Sigmoid colon (tissue), 7 donors: ENCODE measurements around the gene ALAS2. TPM values are rescaled to one million over a fixed set of nuclear protein-coding genes. Genes with fewer than 3 reads are reported as not detected.
"Not testable (repeated sequence)": the region's sequence is repeated elsewhere in the genome, so short reads cannot be mapped to it uniquely, and the experiment has no call there.

ENCODE experiments used
- DNase-seq: peaks from one replicate; pipeline ENCODE4 v3.0.0-alpha.2; 2019
- H3K27ac ChIP-seq, 4 donors: fragments of 200-600 bp; sonication (generic); one replicate each; pipeline ENCODE4 v1.5.1; 2016 to 2019; ENCODE audit warnings: mild to moderate bottlenecking in 1 of 4
- H3K27me3 ChIP-seq, 3 donors: fragments of 200-600 bp; sonication (generic); one replicate each; pipeline ENCODE4 v1.5.1; 2019; ENCODE audit warnings: mild to moderate bottlenecking in 1 of 3
- H3K36me3 ChIP-seq, 4 donors: fragments of 200-600 bp; sonication (generic); one replicate each; pipeline ENCODE4 v1.5.1; 2016 to 2019
- H3K4me1 ChIP-seq, 4 donors: fragments of 200-600 bp; sonication (generic); one replicate each; pipeline ENCODE4 v1.5.1; 2017 to 2019
- H3K4me3 ChIP-seq, 4 donors: fragments of 200-600 bp; sonication (generic); one replicate each; pipeline ENCODE4 v1.5.1; 2017 to 2019; ENCODE audit warnings: mild to moderate bottlenecking in 2 of 4, moderate library complexity in 1 of 4
- H3K9me3 ChIP-seq, 4 donors: fragments of 200-600 bp in 3 of 4; sonication (generic) in 3 of 4; one replicate each; pipeline versions ENCODE4 v1.5.1 to v1.6.1; 2013 to 2019
- EP300 ChIP-seq, 4 donors: sonication (generic); formaldehyde crosslinking; IDR thresholded peaks; one replicate each; pipeline ENCODE4 v1.6.1; 2017; ENCODE audit warnings: antibody characterized with exemption in 4 of 4
- POLR2A ChIP-seq, 2 donors: fragments of 450-650 bp; IDR thresholded peaks; one replicate each; pipeline ENCODE4 v1.6.1; 2016; ENCODE audit warnings: antibody characterized with exemption in 2 of 2, mild to moderate bottlenecking in 2 of 2, moderate library complexity in 2 of 2
- POLR2AphosphoS5 ChIP-seq, 4 donors: sonication (generic); formaldehyde crosslinking; IDR thresholded peaks; one replicate each; pipeline ENCODE4 v1.6.1; 2017; ENCODE audit warnings: antibody characterized with exemption in 4 of 4
- WGBS, 2 donors: extraction: QIAGEN DNeasy Blood & Tissue Kit; methylation state at CpG; one replicate each; pipeline ENCODE4 v1.1.7; 2013; 5-methylcytosine and 5-hydroxymethylcytosine counted together
- intact Hi-C: fragments of 100-400 bp; cut with DNase I; formaldehyde crosslinking; loops from one replicate; pipeline ENCODE4 v1.15.1; 2023
- polyA plus RNA-seq, 3 donors: library from polyadenylated mRNA; stranded (reverse); fragments of 200-250 nt; gene quantifications; one replicate each; pipeline ENCODE4 v1.2.3, GENCODE V29; 2013
- total RNA-seq, 4 donors: library from RNA; depleted of rRNA; stranded (reverse); fragments of >200 nt; gene quantifications; one replicate each; pipeline ENCODE4 v1.1.0, GENCODE V29; 2016
- TF ChIP-seq, protein P1 (sequence below), 4 experiments: fragments of 450-650 bp in 3 of 4; fragments of 200-600 bp in 1 of 4; IDR thresholded peaks; one replicate each; pipeline ENCODE4 v1.5.1; 2016 to 2019; ENCODE audit warnings: antibody characterized with exemption in 4 of 4, mild to moderate bottlenecking in 3 of 4, moderate library complexity in 2 of 4
- donor health status: healthy with polysubstance abuse.
- donor health status: Bipolar disorder and iron deficiency.
- donor health status: healthy.

ALAS2 gene
- total and polyA plus RNA-seq, 7 donors: not detected

DNA sequence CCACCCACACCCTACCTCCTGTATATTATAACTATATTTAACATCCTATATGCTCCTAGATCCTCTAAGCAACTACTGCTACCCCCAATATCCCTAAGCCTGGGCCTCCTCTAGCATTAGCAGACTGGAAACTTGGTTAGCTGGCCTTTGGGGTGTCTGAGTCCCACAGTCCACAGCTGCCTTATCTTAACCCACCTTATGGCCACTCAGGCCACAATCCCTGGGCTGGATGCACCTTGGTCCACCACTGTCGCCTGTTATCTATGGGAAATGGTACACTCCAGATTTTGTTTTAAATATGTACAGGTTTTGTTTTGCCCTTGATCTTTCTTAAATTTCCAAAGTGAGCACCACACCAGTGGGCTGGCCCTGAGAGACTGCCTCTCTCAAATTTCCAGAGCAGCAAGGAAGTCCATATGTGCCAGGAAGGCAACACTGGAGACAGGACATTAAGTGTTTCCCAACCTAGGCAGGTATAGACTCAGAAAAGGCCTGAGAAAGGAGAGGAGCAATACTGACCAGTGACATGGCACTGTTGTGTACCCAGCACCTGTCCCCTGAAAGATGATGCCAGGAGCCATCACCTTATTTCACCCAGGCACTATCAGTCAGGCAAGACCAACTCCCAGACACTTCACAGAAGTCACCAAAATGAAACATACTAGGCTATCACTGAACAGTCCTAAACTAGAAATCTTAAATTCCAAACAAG is 37.7 kb downstream of the ALAS2 start:
- intact Hi-C loops: no loop called here
- Histone ChIP-seq H3K27me3 (no peaks in the 10 kb centered on the region), H3K4me1 (no peaks in the 10 kb centered on the region), H3K4me3 (no peak overlapping the region), H3K9me3 (no peaks in the 10 kb centered on the region), H3K36me3 (no peaks in the 10 kb centered on the region), H3K27ac (no peak overlapping the region)
- no peak for DNase-seq
- WGBS, 2 donors: 95 to 100% methylated on average over 1 of the region's 1 CpG
- TF ChIP-seq POLR2A (IDR thresholded peaks at IDR 0.05) (no peak), EP300 (IDR thresholded peaks at IDR 0.05) (no peak), POLR2AphosphoS5 (IDR thresholded peaks at IDR 0.05) (no peak)
- TF ChIP-seq, protein P1, sequence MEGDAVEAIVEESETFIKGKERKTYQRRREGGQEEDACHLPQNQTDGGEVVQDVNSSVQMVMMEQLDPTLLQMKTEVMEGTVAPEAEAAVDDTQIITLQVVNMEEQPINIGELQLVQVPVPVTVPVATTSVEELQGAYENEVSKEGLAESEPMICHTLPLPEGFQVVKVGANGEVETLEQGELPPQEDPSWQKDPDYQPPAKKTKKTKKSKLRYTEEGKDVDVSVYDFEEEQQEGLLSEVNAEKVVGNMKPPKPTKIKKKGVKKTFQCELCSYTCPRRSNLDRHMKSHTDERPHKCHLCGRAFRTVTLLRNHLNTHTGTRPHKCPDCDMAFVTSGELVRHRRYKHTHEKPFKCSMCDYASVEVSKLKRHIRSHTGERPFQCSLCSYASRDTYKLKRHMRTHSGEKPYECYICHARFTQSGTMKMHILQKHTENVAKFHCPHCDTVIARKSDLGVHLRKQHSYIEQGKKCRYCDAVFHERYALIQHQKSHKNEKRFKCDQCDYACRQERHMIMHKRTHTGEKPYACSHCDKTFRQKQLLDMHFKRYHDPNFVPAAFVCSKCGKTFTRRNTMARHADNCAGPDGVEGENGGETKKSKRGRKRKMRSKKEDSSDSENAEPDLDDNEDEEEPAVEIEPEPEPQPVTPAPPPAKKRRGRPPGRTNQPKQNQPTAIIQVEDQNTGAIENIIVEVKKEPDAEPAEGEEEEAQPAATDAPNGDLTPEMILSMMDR (IDR thresholded peaks at IDR 0.05): no peak

DNA sequence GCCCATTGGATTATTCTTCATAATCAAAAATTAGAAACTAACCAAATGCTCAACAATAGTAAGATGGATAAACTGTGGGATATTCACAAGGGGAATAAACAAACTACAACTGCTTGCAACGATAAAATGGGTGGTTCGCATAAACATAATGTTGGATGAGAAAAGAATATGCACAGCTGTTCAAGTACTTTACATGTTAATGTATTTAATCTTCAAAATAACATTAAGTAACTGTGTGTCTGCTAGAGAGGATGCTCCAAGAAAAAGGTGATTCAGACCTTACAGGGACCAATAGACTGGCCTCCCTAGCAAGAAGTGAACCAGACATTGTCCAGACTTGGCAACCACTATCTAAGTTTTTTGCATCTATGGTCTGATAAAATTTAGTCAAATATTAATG is 39.1 kb downstream of the ALAS2 start:
- Histone ChIP-seq H3K36me3 (no peaks in the 10 kb centered on the region), H3K9me3 (no peaks in the 10 kb centered on the region), H3K27me3 (no peaks in the 10 kb centered on the region), H3K27ac (no peak overlapping the region), H3K4me1 (no peaks in the 10 kb centered on the region), H3K4me3 (no peak overlapping the region)
- no peak for TF ChIP-seq EP300 (IDR thresholded peaks at IDR 0.05)
- no peak for TF ChIP-seq POLR2A (IDR thresholded peaks at IDR 0.05)
- TF ChIP-seq, protein P1 (IDR thresholded peaks at IDR 0.05): no peak
- no peak for TF ChIP-seq POLR2AphosphoS5 (IDR thresholded peaks at IDR 0.05)
- WGBS, 2 donors: 79 to 81% methylated on average over 2 of the region's 2 CpGs
- intact Hi-C loops: no loop called here
- no peak for DNase-seq

DNA sequence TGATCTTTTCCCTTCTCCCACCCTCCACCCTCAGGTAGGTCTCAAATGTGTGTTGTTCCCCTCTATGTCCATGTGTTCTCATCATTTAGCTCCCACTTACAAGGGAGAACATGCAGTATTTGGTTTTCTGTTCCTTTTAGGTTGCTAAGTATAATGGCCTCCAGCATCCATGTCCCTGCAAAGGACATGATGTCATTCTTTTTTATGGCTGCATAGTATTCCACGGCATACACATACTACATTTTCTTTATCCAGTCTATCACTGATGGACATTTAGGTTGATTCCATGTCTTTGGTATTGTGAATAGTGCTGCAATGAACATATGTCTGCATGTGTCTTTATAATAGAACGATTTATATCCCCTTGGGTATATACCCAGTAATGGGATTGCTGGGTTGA is 47.5 kb downstream of the ALAS2 start:
- H3K9me3 ChIP-seq, H3K4me3 ChIP-seq, H3K4me1 ChIP-seq, DNase-seq, H3K36me3 ChIP-seq, H3K27ac ChIP-seq, H3K27me3 ChIP-seq, intact Hi-C loops: not testable (repeated sequence)
- WGBS, 2 donors: 88 to 94% methylated on average over 2 of the region's 2 CpGs

DNA sequence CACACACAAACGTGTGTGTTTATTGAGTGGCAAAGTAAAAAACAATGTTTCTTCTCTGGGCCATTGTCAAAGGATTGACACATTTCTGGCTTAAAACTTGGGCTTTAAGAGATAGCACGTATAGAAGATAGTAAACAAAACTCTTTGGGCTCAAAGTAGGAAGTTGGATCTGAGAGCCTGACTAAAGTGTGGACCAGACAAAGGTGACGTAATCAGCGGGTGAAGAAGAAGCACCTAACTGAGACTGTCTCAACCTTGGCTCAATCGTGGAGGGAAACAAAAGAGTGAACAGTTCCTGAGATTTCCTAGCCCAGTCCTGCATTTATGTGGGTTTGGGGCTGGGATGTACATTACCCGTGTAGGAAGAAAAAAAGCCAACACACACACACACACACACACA is 50.4 kb downstream of the ALAS2 start:
- Histone ChIP-seq H3K36me3 (no peaks in the 10 kb centered on the region), H3K27me3 (no peaks in the 10 kb centered on the region), H3K4me1 (no peaks in the 10 kb centered on the region), H3K4me3 (no peak overlapping the region), H3K9me3 (no peaks in the 10 kb centered on the region), H3K27ac (no peak overlapping the region)
- intact Hi-C loops: no loop called here
- TF ChIP-seq POLR2AphosphoS5 (IDR thresholded peaks at IDR 0.05) (no peak), POLR2A (IDR thresholded peaks at IDR 0.05) (no peak), EP300 (IDR thresholded peaks at IDR 0.05) (no peak)
- TF ChIP-seq, protein P1 (IDR thresholded peaks at IDR 0.05): no peak
- no peak for DNase-seq
- WGBS, 2 donors: 70 to 78% methylated on average over 6 of the region's 6 CpGs

DNA sequence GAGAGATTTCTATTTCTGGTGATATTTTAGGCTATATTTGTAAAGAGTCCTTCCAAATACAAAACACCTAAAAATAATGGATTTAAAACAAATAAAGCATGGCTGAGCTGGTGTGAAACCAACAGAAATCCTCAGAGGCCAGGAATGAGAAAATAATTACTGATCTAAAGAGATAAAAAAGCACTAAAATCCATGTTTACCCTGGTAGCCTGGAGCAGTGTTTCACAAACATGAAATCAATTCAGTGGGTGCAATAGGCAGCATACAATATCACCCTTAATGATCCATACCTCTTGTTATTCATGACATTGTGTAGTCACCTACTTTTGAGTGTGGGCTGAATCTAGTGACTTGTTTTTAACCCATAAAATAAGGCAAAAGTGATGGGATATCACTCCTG is 51.3 kb downstream of the ALAS2 start:
- no peaks in the 10 kb centered on the region for H3K36me3 ChIP-seq
- no peak overlapping the region for H3K27ac ChIP-seq
- H3K9me3 ChIP-seq: no peaks in the 10 kb centered on the region
- H3K4me1 ChIP-seq: no peaks in the 10 kb centered on the region
- H3K4me3 ChIP-seq: no peak overlapping the region
- DNase-seq: no peak
- H3K27me3 ChIP-seq: no peaks in the 10 kb centered on the region
- intact Hi-C loops: no loop called here
- TF ChIP-seq EP300 (IDR thresholded peaks at IDR 0.05) (no peak), POLR2AphosphoS5 (IDR thresholded peaks at IDR 0.05) (no peak)
- TF ChIP-seq, protein P1 (IDR thresholded peaks at IDR 0.05): no peak
